WTC11 (cell line): ENCODE measurements around the gene AKR1D1.

Experiments used
- EMX1 ChIP-seq: fragments of 250-450 bp; sonication (Bioruptor Pico); IDR thresholded peaks from 2 replicates; pipeline ENCODE4 v1.8.0; 2021; ENCODE audit warnings: mild to moderate bottlenecking
- FOXK1 ChIP-seq: sonication (generic); formaldehyde crosslinking; IDR thresholded peaks from 2 replicates; pipeline ENCODE4 v1.8.0; 2022; ENCODE audit warnings: mild to moderate bottlenecking, moderate library complexity, missing genetic modification reagents
- TF ChIP-seq, protein P1 (sequence below): fragments of 200-600 bp; IDR thresholded peaks from 2 replicates; pipeline ENCODE4 v1.8.0; 2022; ENCODE audit warnings: antibody characterized with exemption

DNA sequence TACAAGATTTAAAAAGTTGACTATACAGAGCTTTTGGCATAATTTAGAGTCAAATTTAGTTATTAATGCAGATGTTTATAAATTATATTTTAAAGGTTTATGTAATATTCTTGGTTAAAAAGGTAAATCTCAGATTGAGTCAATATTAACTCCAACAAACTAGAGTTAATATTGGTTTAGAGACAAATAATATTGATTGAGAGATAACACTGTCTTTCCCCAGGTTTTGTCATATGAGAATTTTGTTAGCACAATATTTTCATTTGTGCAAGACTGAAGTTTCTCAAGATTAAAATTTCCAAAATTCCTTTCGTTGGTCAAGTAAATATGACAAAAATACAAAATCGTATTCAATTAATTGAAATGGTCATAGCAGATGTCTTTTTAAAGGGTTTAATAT is 12.9 kb upstream of the AKR1D1 start:
- TF ChIP-seq, protein P1, sequence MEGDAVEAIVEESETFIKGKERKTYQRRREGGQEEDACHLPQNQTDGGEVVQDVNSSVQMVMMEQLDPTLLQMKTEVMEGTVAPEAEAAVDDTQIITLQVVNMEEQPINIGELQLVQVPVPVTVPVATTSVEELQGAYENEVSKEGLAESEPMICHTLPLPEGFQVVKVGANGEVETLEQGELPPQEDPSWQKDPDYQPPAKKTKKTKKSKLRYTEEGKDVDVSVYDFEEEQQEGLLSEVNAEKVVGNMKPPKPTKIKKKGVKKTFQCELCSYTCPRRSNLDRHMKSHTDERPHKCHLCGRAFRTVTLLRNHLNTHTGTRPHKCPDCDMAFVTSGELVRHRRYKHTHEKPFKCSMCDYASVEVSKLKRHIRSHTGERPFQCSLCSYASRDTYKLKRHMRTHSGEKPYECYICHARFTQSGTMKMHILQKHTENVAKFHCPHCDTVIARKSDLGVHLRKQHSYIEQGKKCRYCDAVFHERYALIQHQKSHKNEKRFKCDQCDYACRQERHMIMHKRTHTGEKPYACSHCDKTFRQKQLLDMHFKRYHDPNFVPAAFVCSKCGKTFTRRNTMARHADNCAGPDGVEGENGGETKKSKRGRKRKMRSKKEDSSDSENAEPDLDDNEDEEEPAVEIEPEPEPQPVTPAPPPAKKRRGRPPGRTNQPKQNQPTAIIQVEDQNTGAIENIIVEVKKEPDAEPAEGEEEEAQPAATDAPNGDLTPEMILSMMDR, result no peak
- TF ChIP-seq FOXK1, result no peak
- no peak for TF ChIP-seq EMX1 (CRISPR knock-in tag)
